Mammary epithelial cell (primary cell): ENCODE measurements around the gene BICRA.

ENCODE experiments used
- EZH2 ChIP-seq: IDR thresholded peaks from 2 replicates; pipeline ENCODE4 v1.6.1; 2012; ENCODE audit warnings: low read length, inconsistent platforms, borderline replicate concordance
- TF ChIP-seq, protein P1 (sequence below), 2 donors: IDR thresholded peaks in 1 of 2; conservative IDR thresholded peaks in 1 of 2; 2 replicates each; pipeline ENCODE4 v1.5.1; 2011 to 2012; ENCODE audit warnings: inconsistent platforms in 2 of 2, low read length in 2 of 2, mild to moderate bottlenecking in 2 of 2, control low read depth in 1 of 2, low read depth in 1 of 2; ENCODE audit not compliant: insufficient read depth in 1 of 2; ENCODE audit errors: extremely low read depth in 1 of 2

DNA sequence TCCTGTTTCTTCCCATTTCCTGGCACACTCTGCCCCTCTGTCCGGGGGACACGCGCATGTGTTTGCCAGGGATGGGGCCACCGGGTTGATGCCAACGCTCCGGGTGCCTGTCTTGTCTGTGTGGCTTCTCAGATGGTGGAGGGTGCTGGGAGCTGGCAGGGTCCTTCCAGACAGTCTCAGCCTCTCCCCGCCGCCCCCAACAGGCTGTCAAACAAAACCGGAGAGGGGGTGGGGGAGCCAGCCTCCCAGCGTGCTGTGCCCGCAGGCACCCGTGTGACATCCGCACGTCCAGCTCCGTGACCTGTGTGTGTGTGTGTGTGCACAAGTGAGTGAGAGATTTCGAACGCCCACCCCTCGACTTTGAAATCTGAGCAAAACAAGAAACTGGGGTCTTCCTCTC, 93.7 kb downstream of the BICRA start:
- TF ChIP-seq, protein P1, sequence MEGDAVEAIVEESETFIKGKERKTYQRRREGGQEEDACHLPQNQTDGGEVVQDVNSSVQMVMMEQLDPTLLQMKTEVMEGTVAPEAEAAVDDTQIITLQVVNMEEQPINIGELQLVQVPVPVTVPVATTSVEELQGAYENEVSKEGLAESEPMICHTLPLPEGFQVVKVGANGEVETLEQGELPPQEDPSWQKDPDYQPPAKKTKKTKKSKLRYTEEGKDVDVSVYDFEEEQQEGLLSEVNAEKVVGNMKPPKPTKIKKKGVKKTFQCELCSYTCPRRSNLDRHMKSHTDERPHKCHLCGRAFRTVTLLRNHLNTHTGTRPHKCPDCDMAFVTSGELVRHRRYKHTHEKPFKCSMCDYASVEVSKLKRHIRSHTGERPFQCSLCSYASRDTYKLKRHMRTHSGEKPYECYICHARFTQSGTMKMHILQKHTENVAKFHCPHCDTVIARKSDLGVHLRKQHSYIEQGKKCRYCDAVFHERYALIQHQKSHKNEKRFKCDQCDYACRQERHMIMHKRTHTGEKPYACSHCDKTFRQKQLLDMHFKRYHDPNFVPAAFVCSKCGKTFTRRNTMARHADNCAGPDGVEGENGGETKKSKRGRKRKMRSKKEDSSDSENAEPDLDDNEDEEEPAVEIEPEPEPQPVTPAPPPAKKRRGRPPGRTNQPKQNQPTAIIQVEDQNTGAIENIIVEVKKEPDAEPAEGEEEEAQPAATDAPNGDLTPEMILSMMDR (conservative IDR thresholded peaks at IDR 0.05 in 1 of 2, IDR thresholded peaks at IDR 0.05 in 1 of 2; ENCODE audit: extremely low read depth in 1 of 2, insufficient read depth in 1 of 2, low read depth in 1 of 2, low read length in 2 of 2): no peak
- no peak for TF ChIP-seq EZH2
